HepG2 (cell line): ENCODE data around the gene ARPC5. TPM values are rescaled to one million over a fixed set of nuclear protein-coding genes. Genes with fewer than 3 reads are reported as not detected.

Experiments used
- EED ChIP-seq: sonication (generic); formaldehyde crosslinking; IDR thresholded peaks from 2 replicates; pipeline ENCODE4 v1.5.0; 2020; ENCODE audit warnings: mild to moderate bottlenecking, missing genetic modification reagents
- ESRRA ChIP-seq: sonication (generic); formaldehyde crosslinking; IDR thresholded peaks from 2 replicates; pipeline ENCODE4 v1.5.1; 2020; ENCODE audit warnings: mild to moderate bottlenecking, low read depth, missing genetic modification reagents
- GATAD2A ChIP-seq: IDR thresholded peaks from 2 replicates; pipeline ENCODE4 v1.6.1; 2016
- HDAC2 ChIP-seq: sonication (generic); formaldehyde crosslinking; IDR thresholded peaks from 2 replicates; pipeline ENCODE4 v1.4.0; 2020; ENCODE audit warnings: missing genetic modification reagents
- HOXA5 ChIP-seq: sonication (generic); formaldehyde crosslinking; IDR thresholded peaks from 2 replicates; pipeline ENCODE4 v1.4.0; 2020; ENCODE audit warnings: missing genetic modification reagents
- MEIS1 ChIP-seq: sonication (generic); formaldehyde crosslinking; IDR thresholded peaks from 2 replicates; pipeline ENCODE4 v1.9.0; 2021; ENCODE audit warnings: mild to moderate bottlenecking, missing genetic modification reagents, moderate library complexity, borderline replicate concordance
- NFIC ChIP-seq: IDR thresholded peaks from 2 replicates; pipeline ENCODE4 v1.6.1; 2012; ENCODE audit warnings: mild to moderate bottlenecking, low read length, inconsistent platforms
- RAD51 ChIP-seq: fragments of 450-650 bp; IDR thresholded peaks from 2 replicates; pipeline ENCODE4 v1.6.1; 2016; ENCODE audit warnings: borderline replicate concordance
- RARA ChIP-seq: IDR thresholded peaks from 2 replicates; pipeline ENCODE4 v1.6.1; 2016; ENCODE audit warnings: missing genetic modification reagents, missing compliant biosample characterization
- RARG ChIP-seq: sonication (generic); formaldehyde crosslinking; IDR thresholded peaks from 2 replicates; pipeline ENCODE4 v1.4.0; 2020; ENCODE audit warnings: low read depth, mild to moderate bottlenecking, missing genetic modification reagents
- SAP130 ChIP-seq: IDR thresholded peaks from 2 replicates; pipeline ENCODE4 v1.6.1; 2016; ENCODE audit warnings: low read depth
- SP2 ChIP-seq: sonication (generic); formaldehyde crosslinking; IDR thresholded peaks from 2 replicates; pipeline ENCODE4 v1.5.1; 2020; ENCODE audit warnings: mild to moderate bottlenecking, missing genetic modification reagents
- ZNF234 ChIP-seq: sonication (generic); formaldehyde crosslinking; conservative IDR thresholded peaks from 2 replicates; pipeline ENCODE4 v1.5.1; 2020; ENCODE audit warnings: mild to moderate bottlenecking, missing genetic modification reagents
- ZNF329 ChIP-seq: sonication (generic); formaldehyde crosslinking; IDR thresholded peaks from 2 replicates; pipeline ENCODE4 v1.9.0; 2021; ENCODE audit warnings: low read depth, mild to moderate bottlenecking, missing genetic modification reagents
- ZNF776 ChIP-seq: sonication (generic); formaldehyde crosslinking; IDR thresholded peaks from 2 replicates; pipeline ENCODE4 v1.4.0; 2020; ENCODE audit warnings: mild to moderate bottlenecking, missing genetic modification reagents
- polyA plus RNA-seq, 8 experiments: library from polyadenylated mRNA; depleted of rRNA in 3 of 8; stranded (reverse) in 7 of 8; unstranded in 1 of 8; fragments of >200 nt; fragmentation: Illumina TruSeq in 4 of 8; extraction: Trizol in 4 of 8; gene quantifications; 2 replicates each; pipeline versions ENCODE4 v1.2.1 to v1.2.3, GENCODE V29; 2011 to 2016; ENCODE audit warnings: low read depth in 4 of 8, missing spikeins in 1 of 8, mixed read lengths in 1 of 8; ENCODE audit not compliant: insufficient read depth in 1 of 8
- total RNA-seq, 5 experiments: library from RNA; depleted of rRNA; stranded (reverse); fragments of >200 nt; fragmentation: Illumina TruSeq; extraction: Trizol; gene quantifications; 2 replicates each; pipeline ENCODE4 v1.2.3, GENCODE V29; 2016; ENCODE audit warnings: low read depth in 1 of 5
- TF ChIP-seq, protein P1 (sequence below), 2 experiments: fragments of 450-650 bp in 1 of 2; sonication (generic) in 1 of 2; formaldehyde crosslinking in 1 of 2; IDR thresholded peaks; 2 replicates each; pipeline versions ENCODE4 v1.6.1 to v1.8.0; 2016 to 2022; ENCODE audit warnings: antibody characterized with exemption in 1 of 2, mild to moderate bottlenecking in 1 of 2, missing genetic modification reagents in 1 of 2
- TF ChIP-seq, protein P2 (sequence below): sonication (generic); formaldehyde crosslinking; IDR thresholded peaks from 2 replicates; pipeline ENCODE4 v1.8.0; 2022; ENCODE audit warnings: mild to moderate bottlenecking, missing genetic modification reagents
- TF ChIP-seq, protein P3 (sequence below): sonication (generic); formaldehyde crosslinking; IDR thresholded peaks from 2 replicates; pipeline ENCODE4 v1.8.0; 2022; ENCODE audit warnings: missing genetic modification reagents, mild to moderate bottlenecking, inconsistent platforms, borderline replicate concordance

ARPC5 gene
- total and polyA plus RNA-seq, 2 of the 13 experiments (the other 11 are each of a cell fraction or from before 2014, with no cell fraction given) = 48.4 to 106 TPM

DNA sequence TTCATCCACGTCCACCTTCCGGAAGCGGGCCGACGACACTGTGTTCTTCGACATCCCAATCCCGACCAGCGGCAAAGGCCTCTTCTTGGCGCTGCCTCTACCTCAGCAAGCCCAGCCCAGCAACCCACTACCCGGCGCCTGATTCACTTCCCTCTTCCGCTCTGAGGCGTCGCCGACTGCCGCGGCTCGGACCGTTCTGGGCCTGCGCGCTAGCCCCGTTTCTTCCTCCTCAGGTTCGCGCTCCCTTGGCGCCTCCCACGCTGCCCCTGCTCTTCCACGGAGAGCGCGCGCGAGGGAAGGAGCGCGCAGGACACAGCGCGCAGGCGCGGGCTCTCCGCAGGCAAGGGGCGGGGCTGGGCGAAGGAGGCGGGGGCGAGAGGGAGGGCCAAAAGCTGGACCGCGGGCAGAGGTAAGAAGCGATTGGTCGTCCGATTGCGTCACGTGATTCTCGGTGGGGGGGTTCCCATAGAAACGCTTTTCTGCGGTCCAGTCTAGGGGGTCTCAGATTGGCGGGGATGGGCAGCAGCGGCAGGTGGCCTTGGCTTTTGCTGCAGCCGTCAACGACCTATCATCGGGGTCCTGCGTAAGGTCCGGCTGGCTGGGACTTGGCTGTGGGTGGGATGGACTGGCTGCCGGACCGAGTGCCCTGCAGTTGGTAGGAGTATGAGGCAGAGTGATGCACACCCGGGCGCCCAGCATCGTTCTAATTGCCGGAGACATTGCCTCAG lies at the start of gene ARPC5 (continued):
- TF ChIP-seq RARA (CRISPR knock-in tag) (peak; percentile 11; the same call in 1 of the 2 replicates), NFIC (no peak), SAP130 (peak; percentile 81), ESRRA (CRISPR knock-in tag) (peak; percentile 60; the same call in 1 of the 2 replicates), ZNF776 (CRISPR knock-in tag) (peak; percentile 91; the same call in 1 of the 2 replicates), RARG (no peak), SP2 (CRISPR knock-in tag) (peak; percentile 30; the same call in 1 of the 2 replicates), HDAC2 (no peak), GATAD2A (CRISPR knock-in tag) (peak; percentile 79), HOXA5 (peak; percentile 79), ZNF329 (CRISPR knock-in tag) (peak; percentile 65; the same call in 1 of the 2 replicates), RAD51 (peak; percentile 96), MEIS1 (CRISPR knock-in tag) (peak; percentile 36; the same call in 1 of the 2 replicates), EED (CRISPR knock-in tag) (no peak), ZNF234 (CRISPR knock-in tag) (no peak)
- TF ChIP-seq, protein P1, sequence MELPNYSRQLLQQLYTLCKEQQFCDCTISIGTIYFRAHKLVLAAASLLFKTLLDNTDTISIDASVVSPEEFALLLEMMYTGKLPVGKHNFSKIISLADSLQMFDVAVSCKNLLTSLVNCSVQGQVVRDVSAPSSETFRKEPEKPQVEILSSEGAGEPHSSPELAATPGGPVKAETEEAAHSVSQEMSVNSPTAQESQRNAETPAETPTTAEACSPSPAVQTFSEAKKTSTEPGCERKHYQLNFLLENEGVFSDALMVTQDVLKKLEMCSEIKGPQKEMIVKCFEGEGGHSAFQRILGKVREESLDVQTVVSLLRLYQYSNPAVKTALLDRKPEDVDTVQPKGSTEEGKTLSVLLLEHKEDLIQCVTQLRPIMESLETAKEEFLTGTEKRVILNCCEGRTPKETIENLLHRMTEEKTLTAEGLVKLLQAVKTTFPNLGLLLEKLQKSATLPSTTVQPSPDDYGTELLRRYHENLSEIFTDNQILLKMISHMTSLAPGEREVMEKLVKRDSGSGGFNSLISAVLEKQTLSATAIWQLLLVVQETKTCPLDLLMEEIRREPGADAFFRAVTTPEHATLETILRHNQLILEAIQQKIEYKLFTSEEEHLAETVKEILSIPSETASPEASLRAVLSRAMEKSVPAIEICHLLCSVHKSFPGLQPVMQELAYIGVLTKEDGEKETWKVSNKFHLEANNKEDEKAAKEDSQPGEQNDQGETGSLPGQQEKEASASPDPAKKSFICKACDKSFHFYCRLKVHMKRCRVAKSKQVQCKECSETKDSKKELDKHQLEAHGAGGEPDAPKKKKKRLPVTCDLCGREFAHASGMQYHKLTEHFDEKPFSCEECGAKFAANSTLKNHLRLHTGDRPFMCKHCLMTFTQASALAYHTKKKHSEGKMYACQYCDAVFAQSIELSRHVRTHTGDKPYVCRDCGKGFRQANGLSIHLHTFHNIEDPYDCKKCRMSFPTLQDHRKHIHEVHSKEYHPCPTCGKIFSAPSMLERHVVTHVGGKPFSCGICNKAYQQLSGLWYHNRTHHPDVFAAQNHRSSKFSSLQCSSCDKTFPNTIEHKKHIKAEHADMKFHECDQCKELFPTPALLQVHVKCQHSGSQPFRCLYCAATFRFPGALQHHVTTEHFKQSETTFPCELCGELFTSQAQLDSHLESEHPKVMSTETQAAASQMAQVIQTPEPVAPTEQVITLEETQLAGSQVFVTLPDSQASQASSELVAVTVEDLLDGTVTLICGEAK (IDR thresholded peaks at IDR 0.05) = no peak
- TF ChIP-seq, protein P1 (CRISPR knock-in tag; IDR thresholded peaks at IDR 0.05) = peak; percentile 55; the same call in 1 of the 2 replicates
- TF ChIP-seq, protein P2, sequence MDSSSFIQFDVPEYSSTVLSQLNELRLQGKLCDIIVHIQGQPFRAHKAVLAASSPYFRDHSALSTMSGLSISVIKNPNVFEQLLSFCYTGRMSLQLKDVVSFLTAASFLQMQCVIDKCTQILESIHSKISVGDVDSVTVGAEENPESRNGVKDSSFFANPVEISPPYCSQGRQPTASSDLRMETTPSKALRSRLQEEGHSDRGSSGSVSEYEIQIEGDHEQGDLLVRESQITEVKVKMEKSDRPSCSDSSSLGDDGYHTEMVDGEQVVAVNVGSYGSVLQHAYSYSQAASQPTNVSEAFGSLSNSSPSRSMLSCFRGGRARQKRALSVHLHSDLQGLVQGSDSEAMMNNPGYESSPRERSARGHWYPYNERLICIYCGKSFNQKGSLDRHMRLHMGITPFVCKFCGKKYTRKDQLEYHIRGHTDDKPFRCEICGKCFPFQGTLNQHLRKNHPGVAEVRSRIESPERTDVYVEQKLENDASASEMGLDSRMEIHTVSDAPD (CRISPR knock-in tag) = no peak
- TF ChIP-seq, protein P3, sequence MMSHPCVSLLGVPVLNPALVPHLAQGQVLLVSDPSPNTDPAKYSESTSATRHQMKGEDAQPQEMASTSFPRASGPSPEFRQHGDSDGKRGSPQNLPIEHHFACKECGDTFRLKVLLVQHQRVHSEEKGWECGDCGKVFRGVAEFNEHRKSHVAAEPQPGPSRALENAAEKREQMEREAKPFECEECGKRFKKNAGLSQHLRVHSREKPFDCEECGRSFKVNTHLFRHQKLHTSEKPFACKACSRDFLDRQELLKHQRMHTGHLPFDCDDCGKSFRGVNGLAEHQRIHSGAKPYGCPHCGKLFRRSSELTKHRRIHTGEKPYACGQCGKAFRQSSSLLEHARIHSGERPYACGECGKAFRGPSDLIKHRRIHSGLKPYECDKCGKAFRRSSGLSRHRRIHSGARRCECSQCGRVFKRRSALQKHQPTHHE (CRISPR knock-in tag) = 0 out of 2 replicates have a peak, but pooled peaks have one; percentile 5
